Bronchial epithelial cell (primary cell): ENCODE results near the gene KCNIP1. TPM values are rescaled to one million over a fixed set of nuclear protein-coding genes. Genes with fewer than 3 reads are reported as not detected.

Experiments
- DNase-seq: peaks from one replicate; pipeline ENCODE4 v3.0.0-alpha.2; 2010; ENCODE audit warnings: low read depth
- FAIRE-seq: peaks from 2 replicates; lab custom pipeline; 2011; peaks lifted over from hg19 to GRCh38; lab: Jason Lieb, UNC
- H3K27me3 ChIP-seq: 2 replicates; pipeline ENCODE4 v1.5.1; 2011; ENCODE audit warnings: low read length; ENCODE audit not compliant: control insufficient read depth, insufficient read depth
- H3K36me3 ChIP-seq: 2 replicates; pipeline ENCODE4 v1.5.1; 2011; ENCODE audit warnings: low read length; ENCODE audit not compliant: control insufficient read depth, insufficient read depth
- H3K4me3 ChIP-seq: 2 replicates; pipeline ENCODE4 v1.5.1; 2011; ENCODE audit warnings: mild to moderate bottlenecking, low read depth, low read length, control low read depth
- total RNA-seq: library from RNA; depleted of rRNA; stranded (reverse); fragments of >200 nt; gene quantifications from 2 replicates; pipeline ENCODE4 v1.2.1, GENCODE V29; 2014
- TF ChIP-seq, protein P1 (sequence below): IDR thresholded peaks from 2 replicates; pipeline ENCODE4 v1.5.1; 2011; ENCODE audit warnings: mild to moderate bottlenecking, moderate library complexity, low read length, control low read depth, inconsistent platforms; ENCODE audit not compliant: insufficient read depth, severe bottlenecking

Gene KCNIP1
- total RNA-seq, 1 donor from 2014 or later: under 0.01 TPM

- H3K36me3 ChIP-seq: no peaks in the 10 kb centered on the region
- H3K4me3 ChIP-seq: no peak overlapping the region
- TF ChIP-seq, protein P1, sequence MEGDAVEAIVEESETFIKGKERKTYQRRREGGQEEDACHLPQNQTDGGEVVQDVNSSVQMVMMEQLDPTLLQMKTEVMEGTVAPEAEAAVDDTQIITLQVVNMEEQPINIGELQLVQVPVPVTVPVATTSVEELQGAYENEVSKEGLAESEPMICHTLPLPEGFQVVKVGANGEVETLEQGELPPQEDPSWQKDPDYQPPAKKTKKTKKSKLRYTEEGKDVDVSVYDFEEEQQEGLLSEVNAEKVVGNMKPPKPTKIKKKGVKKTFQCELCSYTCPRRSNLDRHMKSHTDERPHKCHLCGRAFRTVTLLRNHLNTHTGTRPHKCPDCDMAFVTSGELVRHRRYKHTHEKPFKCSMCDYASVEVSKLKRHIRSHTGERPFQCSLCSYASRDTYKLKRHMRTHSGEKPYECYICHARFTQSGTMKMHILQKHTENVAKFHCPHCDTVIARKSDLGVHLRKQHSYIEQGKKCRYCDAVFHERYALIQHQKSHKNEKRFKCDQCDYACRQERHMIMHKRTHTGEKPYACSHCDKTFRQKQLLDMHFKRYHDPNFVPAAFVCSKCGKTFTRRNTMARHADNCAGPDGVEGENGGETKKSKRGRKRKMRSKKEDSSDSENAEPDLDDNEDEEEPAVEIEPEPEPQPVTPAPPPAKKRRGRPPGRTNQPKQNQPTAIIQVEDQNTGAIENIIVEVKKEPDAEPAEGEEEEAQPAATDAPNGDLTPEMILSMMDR: no peak
- no peaks in the 10 kb centered on the region for H3K27me3 ChIP-seq
- DNase-seq: no peak
- FAIRE-seq: no peak
These were observed 50.9 kb downstream of the KCNIP1 start for GRCh38 chr5:170554521-170555267.

DNA sequence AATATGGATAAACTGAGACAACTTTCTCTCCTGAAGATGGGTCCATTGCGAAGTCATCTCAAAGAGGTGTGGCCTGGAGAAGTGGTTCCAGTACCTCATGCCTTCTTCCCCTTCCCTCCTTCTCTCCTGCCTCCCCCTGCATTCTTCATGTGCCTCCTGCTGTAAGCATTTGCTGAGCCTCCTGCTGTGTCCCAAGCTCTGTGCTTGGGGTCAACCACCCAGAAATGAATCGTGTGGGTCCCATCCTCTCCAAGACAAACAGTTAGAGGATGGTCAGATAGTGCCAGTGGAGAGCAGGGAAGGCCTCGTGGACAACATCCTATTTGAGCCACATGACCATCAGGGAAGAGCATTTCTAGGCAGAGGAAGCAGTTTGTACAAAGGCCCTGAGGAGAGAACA, 53.5 kb downstream of the KCNIP1 start:
- TF ChIP-seq, protein P1: no peak
- DNase-seq: no peak
- no peak for FAIRE-seq
- Histone ChIP-seq H3K27me3 (no peaks in the 10 kb centered on the region), H3K4me3 (no peak overlapping the region), H3K36me3 (no peaks in the 10 kb centered on the region)

DNA sequence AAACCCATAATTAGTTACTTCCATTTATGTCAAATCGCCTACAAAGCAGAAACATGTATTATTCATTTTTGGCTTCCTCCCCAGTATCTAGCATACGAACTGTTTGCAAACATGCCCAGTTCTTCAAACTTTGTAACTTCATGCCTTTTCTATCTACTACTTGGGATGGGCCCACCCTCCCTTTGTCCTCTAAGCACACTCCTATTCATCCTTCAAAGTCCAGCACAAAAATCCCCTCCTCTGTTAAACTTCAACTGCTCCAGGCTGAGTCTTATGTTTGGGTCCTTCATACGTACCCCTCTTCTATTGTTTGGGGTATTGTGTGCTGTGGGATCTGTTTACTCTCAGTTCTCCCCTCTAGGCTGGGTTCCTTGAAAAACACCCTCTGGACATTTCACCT, 55.5 kb downstream of the KCNIP1 start:
- Histone ChIP-seq H3K36me3 (no peaks in the 10 kb centered on the region), H3K4me3 (no peak overlapping the region), H3K27me3 (no peaks in the 10 kb centered on the region)
- FAIRE-seq (no peak), DNase-seq (no peak)
- TF ChIP-seq, protein P1: no peak

GRCh38 chr5:170560938-170561337, 57.1 kb downstream of the KCNIP1 start:
- TF ChIP-seq, protein P1: no peak

GRCh38 chr5:170562166-170562874, 58.5 kb downstream of the KCNIP1 start:
- H3K36me3 ChIP-seq: no peaks in the 10 kb centered on the region
- no peak for FAIRE-seq
- TF ChIP-seq, protein P1: no peak

More at GRCh38 chr5:170560938-170561337, 57.1 kb downstream of the KCNIP1 start:
- DNase-seq (no peak), FAIRE-seq (no peak)
- Histone ChIP-seq H3K4me3 (no peak overlapping the region), H3K36me3 (no peaks in the 10 kb centered on the region), H3K27me3 (no peaks in the 10 kb centered on the region)

More at GRCh38 chr5:170562166-170562874, 58.5 kb downstream of the KCNIP1 start:
- Histone ChIP-seq H3K4me3 (no peak overlapping the region), H3K27me3 (no peaks in the 10 kb centered on the region)
- DNase-seq: no peak
